Right lobe of liver (tissue), 6 donors: Measurements from ENCODE around the gene FGFR3. TPM values are rescaled to one million over a fixed set of nuclear protein-coding genes. Genes with fewer than 3 reads are reported as not detected.

Experiments used
- ATAC-seq, 4 donors: fragments of 200-7000 bp; cut with Tn5 transposase; one replicate each; pipeline ENCODE4 v1.9.1; 2020; ENCODE audit warnings: mild to moderate bottlenecking in 4 of 4, moderate library complexity in 4 of 4
- DNase-seq, 3 donors: peaks; one replicate each; pipeline ENCODE4 v3.0.0-alpha.2; 2020
- H3K27ac ChIP-seq, 3 donors: fragments of 200-600 bp; one replicate each; pipeline ENCODE4 v1.8.0; 2022
- H3K27me3 ChIP-seq, 2 donors: fragments of 200-600 bp; one replicate each; pipeline ENCODE4 v1.8.0; 2022
- H3K36me3 ChIP-seq, 4 donors: fragments of 200-600 bp; sonication (generic) in 1 of 4; one replicate each; pipeline versions ENCODE4 v1.5.1 to v1.8.0; 2017 to 2022; ENCODE audit warnings: control low read depth in 1 of 4
- H3K4me1 ChIP-seq, 4 donors: fragments of 200-600 bp; sonication (generic) in 1 of 4; one replicate each; pipeline versions ENCODE4 v1.5.1 to v1.8.0; 2017 to 2022; ENCODE audit warnings: control low read depth in 1 of 4
- H3K4me3 ChIP-seq, 3 donors: fragments of 200-600 bp; one replicate each; pipeline ENCODE4 v1.8.0; 2022
- H3K9me3 ChIP-seq, 4 donors: fragments of 200-600 bp; sonication (generic) in 1 of 4; one replicate each; pipeline versions ENCODE4 v1.5.1 to v1.8.0; 2017 to 2022; ENCODE audit warnings: control low read depth in 1 of 4
- CTCF ChIP-seq, 4 donors: fragments of 200-600 bp in 3 of 4; fragments of 450-650 bp in 1 of 4; IDR thresholded peaks; one replicate each; pipeline versions ENCODE4 v1.5.1 to v1.8.0; 2016 to 2022; ENCODE audit warnings: antibody characterized with exemption in 4 of 4, mild to moderate bottlenecking in 2 of 4
- POLR2A ChIP-seq: fragments of 450-650 bp; IDR thresholded peaks from one replicate; pipeline ENCODE4 v1.6.1; 2017; ENCODE audit warnings: antibody characterized with exemption, mild to moderate bottlenecking
- WGBS: methylation state at CpG from one replicate; pipeline ENCODE4 v1.1.6; 2018; ENCODE audit warnings: low coverage, low lambda C conversion rate; ENCODE audit not compliant: insufficient coverage; ENCODE audit errors: missing lambda C conversion rate; 5-methylcytosine and 5-hydroxymethylcytosine counted together
- intact Hi-C, 2 donors: fragments of 100-400 bp; cut with DNase I; formaldehyde crosslinking; loops; one replicate each; pipeline versions ENCODE4 v1.11.2 to v1.14.1; 2022
- total RNA-seq, 6 experiments: library from RNA; depleted of rRNA in 2 of 6; stranded (reverse); fragments of >200 nt in 2 of 6; fragmentation: NEBNext Ultra II Directional in 3 of 6; extraction: Animal tissue kit (Norgen Biotek cat#: 25700) in 3 of 6; gene quantifications; one replicate each; pipeline versions ENCODE4 v1.1.0 to v1.2.4, GENCODE V29; 2016 to 2023
- donor health status: DM: no; HTN: yes; CAD: no.
- donor health status: DM: no; HTN: no; CAD: no.
- donor health status: DM: no; HTN: no; CAD: no.
- donor health status: DM: no; HTN: yes; CAD: no.
- donor health status: DM: no; HTN: yes; CAD: no.

Gene FGFR3
- total RNA-seq, 6 experiments from 2014 or later = 14.3 to 30.0 (median 25.7) TPM

GRCh38 chr4:1750381-1751154, 42.5 kb upstream of the FGFR3 start:
- intact Hi-C loops = loop anchor here in 1 of 2 donors (5.0 to 10.0 kb wide), 2 partner anchors 57 to 144 kb away; no protein-coding TSS in a partner anchor
- WGBS = 62% methylated on average over 2 of the region's 18 CpGs
- H3K4me3 ChIP-seq = no peak overlapping the region
- H3K27me3 ChIP-seq = no peaks in the 10 kb centered on the region
- no peak for DNase-seq
- H3K36me3 ChIP-seq = no peaks in the 10 kb centered on the region
- H3K27ac ChIP-seq = no peak overlapping the region
- TF ChIP-seq POLR2A = no peak
- no peak for TF ChIP-seq CTCF (IDR thresholded peaks at IDR 0.05)
- H3K4me1 ChIP-seq = peaks cover 0 to 3% (median 0%) of the 10 kb centered on the region in 4 donors
- ATAC-seq = no peak
- H3K9me3 ChIP-seq = no peaks in the 10 kb centered on the region

- Histone ChIP-seq H3K4me1 (no peaks in the 10 kb centered on the region), H3K4me3 (no peak overlapping the region), H3K36me3 (no peaks in the 10 kb centered on the region), H3K27me3 (no peaks in the 10 kb centered on the region), H3K9me3 (no peaks in the 10 kb centered on the region), H3K27ac (no peak overlapping the region)
- ATAC-seq (no peak), DNase-seq (no peak)
- intact Hi-C loops = loop anchor here in 1 of 2 donors (5.0 to 10.0 kb wide), 2 partner anchors 56 to 143 kb away; no protein-coding TSS in a partner anchor
- TF ChIP-seq CTCF (IDR thresholded peaks at IDR 0.05) (no peak), POLR2A (no peak)
- no CpG with 5 or more reads among the region's 31 CpGs for WGBS
These were observed 41.8 kb upstream of the FGFR3 start for GRCh38 chr4:1751155-1751918.

- intact Hi-C loops = loop anchor here in 1 of 2 donors (5.0 to 10.0 kb wide), 2 partner anchors 55 to 143 kb away; no protein-coding TSS in a partner anchor
- no peak for DNase-seq
These were observed 41.2 kb upstream of the FGFR3 start for GRCh38 chr4:1751919-1752283.

More at GRCh38 chr4:1751919-1752283, 41.2 kb upstream of the FGFR3 start:
- no peak for ATAC-seq
- Histone ChIP-seq H3K4me3 (no peak overlapping the region), H3K9me3 (no peaks in the 10 kb centered on the region), H3K27me3 (no peaks in the 10 kb centered on the region), H3K36me3 (no peaks in the 10 kb centered on the region), H3K4me1 (no peaks in the 10 kb centered on the region), H3K27ac (no peak overlapping the region)
- WGBS = no CpG with 5 or more reads among the region's 8 CpGs
- TF ChIP-seq CTCF (IDR thresholded peaks at IDR 0.05) (no peak), POLR2A (no peak)
